Astrocyte (in vitro differentiated cells and primary cell): Measurements from ENCODE around the gene CIROP. TPM values are rescaled to one million over a fixed set of nuclear protein-coding genes. Genes with fewer than 3 reads are reported as not detected.

Experiments used
- DNase-seq: peaks from one replicate; pipeline ENCODE4 v3.0.0-alpha.2; 2010; ENCODE audit warnings: low read depth
- FAIRE-seq: peaks from 2 replicates; lab custom pipeline; 2011; peaks lifted over from hg19 to GRCh38; lab: Jason Lieb, UNC
- H2AFZ ChIP-seq: 2 replicates; pipeline ENCODE4 v1.6.0; 2012; ENCODE audit warnings: low read depth, low read length, inconsistent platforms
- H3K27ac ChIP-seq: 2 replicates; pipeline ENCODE4 v1.5.1; 2011; ENCODE audit warnings: low read depth, low read length, inconsistent platforms
- H3K27me3 ChIP-seq: 2 replicates; pipeline ENCODE4 v1.6.0; 2011; ENCODE audit warnings: low read length, inconsistent platforms; ENCODE audit not compliant: insufficient read depth
- H3K36me3 ChIP-seq: 2 replicates; pipeline ENCODE4 v1.5.1; 2011; ENCODE audit warnings: low read length, inconsistent platforms; ENCODE audit not compliant: insufficient read depth
- H3K4me1 ChIP-seq: 2 replicates; pipeline ENCODE4 v1.5.1; 2011; ENCODE audit warnings: low read length, inconsistent platforms; ENCODE audit not compliant: insufficient read depth
- H3K4me2 ChIP-seq: 2 replicates; pipeline ENCODE4 v1.6.0; 2012; ENCODE audit warnings: low read length, inconsistent platforms
- H3K4me3 ChIP-seq: 2 replicates; pipeline ENCODE4 v1.5.1; 2011; ENCODE audit warnings: low read depth, mild to moderate bottlenecking, low read length, inconsistent platforms; ENCODE audit not compliant: insufficient read depth
- H3K79me2 ChIP-seq: 2 replicates; pipeline ENCODE4 v1.6.0; 2012; ENCODE audit warnings: mild to moderate bottlenecking, low read length, inconsistent platforms; ENCODE audit not compliant: insufficient read depth
- H3K9ac ChIP-seq: 2 replicates; pipeline ENCODE4 v1.6.0; 2012; ENCODE audit warnings: mild to moderate bottlenecking, low read length, inconsistent platforms
- H3K9me3 ChIP-seq: 2 replicates; pipeline ENCODE4 v1.5.1; 2012; ENCODE audit warnings: low read depth, mild to moderate bottlenecking, low read length, inconsistent platforms; ENCODE audit not compliant: insufficient read depth
- H4K20me1 ChIP-seq: 2 replicates; pipeline ENCODE4 v1.6.0; 2012; ENCODE audit warnings: low read length, inconsistent platforms; ENCODE audit not compliant: insufficient read depth
- H3K27ac Mint-ChIP-seq: one replicate; pipeline ENCODE4 v1.8.0; 2021; ENCODE audit warnings: mild to moderate bottlenecking, mixed read lengths; ENCODE audit not compliant: unreplicated experiment
- H3K27me3 Mint-ChIP-seq: one replicate; pipeline ENCODE4 v1.8.0; 2021; ENCODE audit warnings: low read depth, mixed read lengths; ENCODE audit not compliant: unreplicated experiment
- H3K36me3 Mint-ChIP-seq: one replicate; pipeline ENCODE4 v1.8.0; 2021; ENCODE audit warnings: low read depth, mixed read lengths; ENCODE audit not compliant: unreplicated experiment
- H3K4me1 Mint-ChIP-seq: one replicate; pipeline ENCODE4 v1.8.0; 2021; ENCODE audit warnings: low read depth, mixed read lengths; ENCODE audit not compliant: unreplicated experiment
- H3K4me3 Mint-ChIP-seq: one replicate; pipeline ENCODE4 v1.8.0; 2021; ENCODE audit warnings: mild to moderate bottlenecking, moderate library complexity, mixed read lengths; ENCODE audit not compliant: unreplicated experiment
- H3K9me3 Mint-ChIP-seq: one replicate; pipeline ENCODE4 v1.8.0; 2021; ENCODE audit warnings: mild to moderate bottlenecking, mixed read lengths; ENCODE audit not compliant: unreplicated experiment
- EZH2 ChIP-seq: IDR thresholded peaks from 2 replicates; pipeline ENCODE4 v1.6.1; 2012; ENCODE audit warnings: mild to moderate bottlenecking, low read length, inconsistent platforms; ENCODE audit not compliant: insufficient read depth
- total RNA-seq: library from RNA; stranded (reverse); gene quantifications from 2 replicates; pipeline ENCODE4 v1.2.1, GENCODE V29; 2021
- TF ChIP-seq, protein P1 (sequence below): IDR thresholded peaks from 2 replicates; pipeline ENCODE4 v1.5.1; 2011; ENCODE audit warnings: low read depth, mild to moderate bottlenecking, inconsistent platforms, low read length, moderate library complexity; ENCODE audit not compliant: insufficient read depth

CIROP gene
- total RNA-seq, 1 donor from 2014 or later, result not detected

DNA sequence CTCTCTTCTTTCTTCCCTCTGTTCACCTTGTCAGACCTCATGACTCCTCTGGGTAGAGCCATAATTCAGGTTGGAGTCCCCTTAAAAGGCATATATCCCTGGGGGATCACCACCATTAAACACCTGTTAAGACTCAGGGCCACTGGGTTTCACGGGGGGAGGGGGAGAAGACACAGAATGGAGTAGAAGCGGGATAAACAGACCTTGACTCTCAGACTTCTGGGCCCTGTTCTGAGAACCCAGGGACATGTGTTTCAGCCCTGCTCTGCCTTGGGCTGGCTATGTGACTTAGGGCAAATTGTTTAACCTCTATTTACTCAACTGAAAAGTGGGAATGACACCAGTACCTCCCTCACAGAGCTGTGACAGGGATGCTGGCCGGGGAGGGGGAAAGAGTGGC is 52.1 kb downstream of the CIROP start:
- no peak overlapping the region for H3K4me3 ChIP-seq
- FAIRE-seq (no peak), DNase-seq (no peak)
- Mint-ChIP-seq H3K27me3 (no peaks in the 10 kb centered on the region), H3K4me1 (peaks cover 12% of the 10 kb centered on the region), H3K9me3 (no peaks in the 10 kb centered on the region), H3K4me3 (no peak overlapping the region), H3K27ac (no peak overlapping the region), H3K36me3 (peaks cover 10% of the 10 kb centered on the region)
- H3K4me1 ChIP-seq, result peaks cover 16% of the 10 kb centered on the region
- H3K79me2 ChIP-seq, result no peaks in the 10 kb centered on the region
- H3K9ac ChIP-seq, result no peak overlapping the region
- H3K4me2 ChIP-seq, result no peak overlapping the region
- H4K20me1 ChIP-seq, result peaks cover 9% of the 10 kb centered on the region
- no peaks in the 10 kb centered on the region for H3K36me3 ChIP-seq
- no peak for TF ChIP-seq EZH2
- TF ChIP-seq, protein P1, sequence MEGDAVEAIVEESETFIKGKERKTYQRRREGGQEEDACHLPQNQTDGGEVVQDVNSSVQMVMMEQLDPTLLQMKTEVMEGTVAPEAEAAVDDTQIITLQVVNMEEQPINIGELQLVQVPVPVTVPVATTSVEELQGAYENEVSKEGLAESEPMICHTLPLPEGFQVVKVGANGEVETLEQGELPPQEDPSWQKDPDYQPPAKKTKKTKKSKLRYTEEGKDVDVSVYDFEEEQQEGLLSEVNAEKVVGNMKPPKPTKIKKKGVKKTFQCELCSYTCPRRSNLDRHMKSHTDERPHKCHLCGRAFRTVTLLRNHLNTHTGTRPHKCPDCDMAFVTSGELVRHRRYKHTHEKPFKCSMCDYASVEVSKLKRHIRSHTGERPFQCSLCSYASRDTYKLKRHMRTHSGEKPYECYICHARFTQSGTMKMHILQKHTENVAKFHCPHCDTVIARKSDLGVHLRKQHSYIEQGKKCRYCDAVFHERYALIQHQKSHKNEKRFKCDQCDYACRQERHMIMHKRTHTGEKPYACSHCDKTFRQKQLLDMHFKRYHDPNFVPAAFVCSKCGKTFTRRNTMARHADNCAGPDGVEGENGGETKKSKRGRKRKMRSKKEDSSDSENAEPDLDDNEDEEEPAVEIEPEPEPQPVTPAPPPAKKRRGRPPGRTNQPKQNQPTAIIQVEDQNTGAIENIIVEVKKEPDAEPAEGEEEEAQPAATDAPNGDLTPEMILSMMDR, result no peak
- H3K27me3 ChIP-seq, result no peaks in the 10 kb centered on the region
- no peak overlapping the region for H2AFZ ChIP-seq
- no peak overlapping the region for H3K27ac ChIP-seq
- no peaks in the 10 kb centered on the region for H3K9me3 ChIP-seq

DNA sequence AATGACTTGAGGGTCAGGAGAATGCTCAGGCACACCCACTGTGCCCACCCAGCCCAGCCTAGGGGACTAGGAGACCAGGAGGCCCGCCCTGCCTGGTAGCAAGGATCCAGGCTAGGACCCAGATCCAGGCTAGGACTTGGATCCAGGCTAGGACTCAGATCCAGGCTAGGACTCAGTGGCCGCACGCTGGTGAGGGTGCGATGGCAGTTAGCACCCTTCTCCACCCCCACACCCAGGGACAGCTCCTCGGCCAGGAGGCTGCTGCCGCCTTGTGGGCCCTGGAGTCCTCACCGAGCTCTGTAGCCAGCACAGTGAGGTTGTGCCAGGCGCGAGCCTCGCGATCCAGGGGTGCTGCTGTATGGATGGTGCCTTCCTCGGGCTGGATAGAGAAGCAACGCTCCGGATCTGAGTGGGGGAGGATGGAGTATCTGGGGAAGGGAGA is 52.6 kb downstream of the CIROP start:
- Histone ChIP-seq H3K79me2 (no peaks in the 10 kb centered on the region), H3K27me3 (no peaks in the 10 kb centered on the region), H3K9ac (no peak overlapping the region), H3K27ac (no peak overlapping the region), H3K4me3 (no peak overlapping the region), H3K9me3 (no peaks in the 10 kb centered on the region), H3K4me2 (no peak overlapping the region), H3K4me1 (peaks cover 18% of the 10 kb centered on the region), H4K20me1 (peaks cover 9% of the 10 kb centered on the region), H3K36me3 (no peaks in the 10 kb centered on the region), H2AFZ (no peak overlapping the region)
- Mint-ChIP-seq H3K36me3 (peaks cover 15% of the 10 kb centered on the region), H3K9me3 (peaks cover 4% of the 10 kb centered on the region), H3K27me3 (no peaks in the 10 kb centered on the region), H3K4me1 (peaks cover 12% of the 10 kb centered on the region), H3K4me3 (no peak overlapping the region), H3K27ac (no peak overlapping the region)
- TF ChIP-seq, protein P1, result no peak
- TF ChIP-seq EZH2, result no peak
- DNase-seq (no peak), FAIRE-seq (no peak)

DNA sequence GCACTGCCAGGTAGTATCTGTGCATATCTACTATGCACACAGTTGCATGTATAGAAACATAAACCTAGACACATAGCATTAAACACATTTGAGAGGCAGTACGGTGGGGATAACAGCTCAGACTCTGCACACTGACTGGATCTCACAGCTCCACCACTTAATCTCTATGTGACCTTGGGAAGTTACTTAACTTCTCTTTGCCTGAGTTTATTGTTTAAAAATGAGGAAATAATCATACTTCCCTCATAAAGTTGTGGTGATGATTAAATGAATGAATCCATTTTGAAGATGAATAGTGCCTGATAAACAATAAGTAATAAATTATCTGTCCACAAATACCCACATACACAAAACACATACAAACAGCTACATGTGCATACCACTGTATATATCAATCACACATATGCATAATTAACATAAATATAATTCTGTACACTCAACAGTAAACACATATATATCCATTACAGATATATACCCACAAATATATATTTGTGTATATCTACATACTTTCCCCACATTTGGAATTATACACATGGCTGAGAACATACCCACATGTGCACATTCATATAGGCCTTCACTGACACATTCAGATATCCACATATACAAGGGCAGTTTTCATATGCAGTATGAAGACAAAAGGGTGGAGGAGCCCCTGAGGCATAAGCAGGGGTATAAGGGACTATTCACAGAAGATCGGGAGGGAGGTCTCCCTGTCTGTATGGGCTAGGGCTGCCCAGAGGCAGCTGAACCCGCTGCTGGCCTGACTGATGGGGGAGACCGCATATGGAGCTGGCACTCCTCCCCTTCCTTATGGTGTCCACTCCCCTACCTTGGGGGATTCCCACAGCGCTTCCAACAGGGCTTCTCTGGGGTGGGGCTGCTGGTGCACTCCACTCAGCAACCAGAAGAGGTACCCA is 53.4 kb downstream of the CIROP start:
- FAIRE-seq, result no peak

More for the DNA sequence above, 53.4 kb downstream of the CIROP start:
- Mint-ChIP-seq H3K27ac (no peak overlapping the region), H3K4me1 (peaks cover 8% of the 10 kb centered on the region), H3K27me3 (no peaks in the 10 kb centered on the region), H3K4me3 (no peak overlapping the region), H3K9me3 (peaks cover 4% of the 10 kb centered on the region), H3K36me3 (peaks cover 15% of the 10 kb centered on the region)
- no peak overlapping the region for H3K4me2 ChIP-seq
- no peaks in the 10 kb centered on the region for H3K27me3 ChIP-seq
- peaks cover 9% of the 10 kb centered on the region for H4K20me1 ChIP-seq
- H3K27ac ChIP-seq, result no peak overlapping the region
- no peak overlapping the region for H2AFZ ChIP-seq
- peaks cover 13% of the 10 kb centered on the region for H3K4me1 ChIP-seq
- H3K36me3 ChIP-seq, result no peaks in the 10 kb centered on the region
- H3K9ac ChIP-seq, result no peak overlapping the region
- H3K79me2 ChIP-seq, result no peaks in the 10 kb centered on the region
- DNase-seq, result no peak
- TF ChIP-seq, protein P1, result no peak
- TF ChIP-seq EZH2, result no peak
- H3K4me3 ChIP-seq, result no peak overlapping the region
- H3K9me3 ChIP-seq, result no peaks in the 10 kb centered on the region
